Activated T-helper 1 cell treated with anti-CD3 and anti-CD28 coated beads, Interleukin-12 subunit alpha, Interleukin-12 subunit beta, Interleukin-2, Interleukin-4 antibody, amounts not matched to agents 30 ng/mL and 10 ng/mL and 1 ng/mL, durations not matched to agents 14 hours and 24 hours and 36 hours (primary cell): ENCODE measurements around the gene IL13. TPM values are rescaled to one million over a fixed set of nuclear protein-coding genes. Genes with fewer than 3 reads are reported as not detected.

Experiments
- DNase-seq: peaks from one replicate; pipeline ENCODE4 v3.0.0; 2021; ENCODE audit warnings: low spot score
- H3K27ac Mint-ChIP-seq: one replicate; pipeline ENCODE4 v1.8.0; 2021; ENCODE audit warnings: mild to moderate bottlenecking, mixed read lengths
- H3K27me3 Mint-ChIP-seq: one replicate; pipeline ENCODE4 v1.8.0; 2022; ENCODE audit warnings: mild to moderate bottlenecking, moderate library complexity, mixed read lengths; ENCODE audit not compliant: insufficient read depth
- H3K36me3 Mint-ChIP-seq: one replicate; pipeline ENCODE4 v1.8.0; 2021; ENCODE audit warnings: low read depth, mixed read lengths
- H3K4me1 Mint-ChIP-seq: one replicate; pipeline ENCODE4 v1.8.0; 2021; ENCODE audit warnings: low read depth, mixed read lengths
- H3K4me3 Mint-ChIP-seq: one replicate; pipeline ENCODE4 v1.8.0; 2021; ENCODE audit warnings: mild to moderate bottlenecking, moderate library complexity, mixed read lengths
- H3K9me3 Mint-ChIP-seq: one replicate; pipeline ENCODE4 v1.8.0; 2021; ENCODE audit warnings: mixed read lengths
- intact Hi-C: fragments of 100-400 bp; cut with micrococcal nuclease; formaldehyde crosslinking; loops from one replicate; pipeline ENCODE4 v1.15.1; 2024
- total RNA-seq: library from RNA; stranded (reverse); gene quantifications from 2 replicates; pipeline ENCODE4 v1.2.3, GENCODE V29; 2022

Gene IL13
- total RNA-seq, 1 donor from 2014 or later = 308 TPM

DNA sequence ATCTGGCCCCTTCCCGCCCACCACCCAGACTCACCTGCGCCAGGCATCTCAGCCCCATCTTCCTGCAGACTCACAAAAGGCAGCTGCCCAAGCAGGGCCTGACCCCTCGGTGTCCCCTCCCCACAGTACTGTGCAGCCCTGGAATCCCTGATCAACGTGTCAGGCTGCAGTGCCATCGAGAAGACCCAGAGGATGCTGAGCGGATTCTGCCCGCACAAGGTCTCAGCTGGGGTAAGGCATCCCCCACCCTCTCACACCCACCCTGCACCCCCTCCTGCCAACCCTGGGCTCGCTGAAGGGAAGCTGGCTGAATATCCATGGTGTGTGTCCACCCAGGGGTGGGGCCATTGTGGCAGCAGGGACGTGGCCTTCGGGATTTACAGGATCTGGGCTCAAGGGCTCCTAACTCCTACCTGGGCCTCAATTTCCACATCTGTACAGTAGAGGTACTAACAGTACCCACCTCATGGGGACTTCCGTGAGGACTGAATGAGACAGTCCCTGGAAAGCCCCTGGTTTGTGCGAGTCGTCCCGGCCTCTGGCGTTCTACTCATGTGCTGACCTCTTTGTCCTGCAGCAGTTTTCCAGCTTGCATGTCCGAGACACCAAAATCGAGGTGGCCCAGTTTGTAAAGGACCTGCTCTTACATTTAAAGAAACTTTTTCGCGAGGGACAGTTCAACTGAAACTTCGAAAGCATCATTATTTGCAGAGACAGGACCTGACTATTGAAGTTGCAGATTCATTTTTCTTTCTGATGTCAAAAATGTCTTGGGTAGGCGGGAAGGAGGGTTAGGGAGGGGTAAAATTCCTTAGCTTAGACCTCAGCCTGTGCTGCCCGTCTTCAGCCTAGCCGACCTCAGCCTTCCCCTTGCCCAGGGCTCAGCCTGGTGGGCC is 1.9 kb downstream of the IL13 start:
- intact Hi-C loops = loop anchor here (5.0 kb wide), 2 partner anchors 133 to 558 kb away; no protein-coding TSS in a partner anchor
- Mint-ChIP-seq H3K9me3 (no peaks in the 10 kb centered on the region), H3K27ac (peak overlapping the region; percentile 48), H3K27me3 (peaks cover 6% of the 10 kb centered on the region), H3K36me3 (no peaks in the 10 kb centered on the region), H3K4me3 (peak overlapping the region; percentile 76), H3K4me1 (peaks cover 86% of the 10 kb centered on the region)
- DNase-seq = no peak

DNA sequence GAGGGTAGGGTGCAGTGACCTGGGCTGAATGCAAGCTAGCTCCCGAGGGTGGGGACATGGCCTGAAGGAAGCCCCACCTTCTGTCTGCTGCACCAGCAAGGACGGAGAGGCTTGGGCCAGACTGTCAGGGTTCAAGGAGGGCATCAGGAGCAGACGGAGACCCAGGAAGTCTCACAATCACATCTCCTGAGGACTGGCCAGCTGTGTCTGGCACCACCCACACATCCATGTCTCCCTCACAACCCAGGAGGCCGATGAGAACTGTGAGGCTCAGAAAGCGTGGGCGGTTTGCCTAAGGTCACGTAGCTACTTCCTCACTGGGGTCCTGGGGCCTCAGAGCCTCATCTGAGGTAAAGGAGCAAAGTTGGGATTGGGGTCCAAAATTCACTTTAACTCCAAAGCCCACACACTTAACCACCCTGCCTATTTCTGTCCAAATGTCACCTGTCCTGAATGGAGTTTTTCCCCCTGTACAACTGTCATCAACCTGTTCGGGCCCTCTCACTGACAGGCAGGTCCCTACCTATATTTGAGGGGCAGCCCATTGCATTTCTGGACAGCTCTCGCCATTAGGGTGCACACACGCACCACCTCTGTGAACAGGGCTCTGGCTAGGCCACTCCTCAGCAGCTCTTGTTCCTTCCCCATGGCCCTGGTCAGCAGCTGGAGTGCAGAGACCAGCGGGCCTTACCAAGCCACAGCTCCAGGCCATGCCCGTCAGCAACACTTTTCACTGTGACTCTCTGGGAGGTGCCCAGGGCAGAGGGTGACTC is 3.4 kb downstream of the IL13 start:
- Mint-ChIP-seq H3K27ac (peak overlapping the region; percentile 80), H3K27me3 (peaks cover 5% of the 10 kb centered on the region), H3K4me1 (peaks cover 89% of the 10 kb centered on the region), H3K4me3 (peak overlapping the region; percentile 63), H3K36me3 (peaks cover 3% of the 10 kb centered on the region), H3K9me3 (no peaks in the 10 kb centered on the region)
- intact Hi-C loops = loop anchor here (2.0 to 5.0 kb wide), 3 partner anchors 53 to 559 kb away; no protein-coding TSS in a partner anchor
- no peak for DNase-seq

DNA sequence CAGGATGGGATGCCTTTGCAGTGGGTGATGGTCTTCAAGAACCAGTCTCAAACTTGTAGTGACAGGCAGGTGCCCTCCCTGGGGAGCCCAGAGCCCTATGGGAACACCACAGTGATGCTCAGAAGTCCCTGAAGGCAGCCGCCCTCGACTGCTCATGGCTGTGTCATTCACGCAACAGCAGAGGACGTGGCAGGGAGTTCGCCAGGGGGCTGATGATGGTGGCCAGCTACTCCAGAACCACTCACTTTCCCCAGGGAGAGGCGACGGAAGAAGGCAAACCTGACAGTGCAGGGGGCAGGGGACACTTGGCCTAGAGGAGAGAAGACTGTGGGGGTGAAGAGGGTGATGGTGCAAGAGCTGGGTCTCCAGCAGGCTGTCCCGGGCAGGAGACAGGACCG is 4.0 kb downstream of the IL13 start:
- Mint-ChIP-seq H3K27me3 (peaks cover 2% of the 10 kb centered on the region), H3K36me3 (peaks cover 3% of the 10 kb centered on the region), H3K9me3 (no peaks in the 10 kb centered on the region), H3K4me1 (peaks cover 89% of the 10 kb centered on the region), H3K4me3 (no peak overlapping the region), H3K27ac (peak overlapping the region; percentile 80)
- DNase-seq = no peak
- intact Hi-C loops = loop anchor here (2.0 to 5.0 kb wide), 3 partner anchors 53 to 560 kb away; no protein-coding TSS in a partner anchor

DNA sequence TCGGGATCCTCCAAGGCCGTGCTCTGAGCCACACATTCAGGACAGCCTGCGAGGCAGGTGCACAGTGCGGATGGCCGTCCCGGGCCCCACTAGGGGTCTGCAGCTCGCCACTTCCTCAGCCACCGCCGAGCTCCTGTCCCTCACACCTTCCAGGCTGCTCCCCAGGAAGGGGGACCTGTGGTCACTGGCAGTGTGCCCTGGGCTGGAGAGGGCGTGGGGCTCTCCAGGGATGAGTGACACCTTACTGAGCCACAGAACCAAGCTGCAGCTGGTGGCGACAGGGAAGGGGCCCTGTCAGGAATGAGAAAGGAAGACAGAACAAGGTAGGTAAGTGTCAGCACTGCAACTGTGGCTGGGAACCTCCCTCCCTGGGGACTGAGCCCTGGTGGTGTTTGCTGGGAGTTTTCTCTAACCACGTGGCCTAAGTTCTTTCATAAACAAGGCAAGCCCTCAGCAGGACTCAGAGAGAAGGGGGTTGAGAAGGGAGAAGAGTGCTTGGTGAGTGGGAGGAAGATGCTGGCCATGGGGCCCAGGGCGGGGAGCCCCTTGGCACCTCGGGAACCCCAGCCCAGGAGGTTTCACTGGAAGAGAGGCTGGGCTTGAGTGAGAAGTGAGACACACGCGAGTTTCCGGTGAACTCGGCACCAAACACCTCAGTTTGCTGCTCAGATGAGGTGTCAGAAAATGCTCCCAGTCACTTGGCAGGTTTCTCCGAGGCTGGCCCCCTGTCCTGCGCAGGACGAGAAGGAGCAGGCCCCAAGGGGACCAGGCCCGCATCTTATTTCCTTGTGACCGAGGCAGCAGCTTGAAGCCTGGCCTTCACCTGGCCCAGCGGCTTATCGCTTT is 5.2 kb downstream of the IL13 start:
- Mint-ChIP-seq H3K36me3 (peaks cover 3% of the 10 kb centered on the region), H3K27ac (peak overlapping the region; percentile 94), H3K9me3 (no peaks in the 10 kb centered on the region), H3K4me3 (peak overlapping the region; percentile 60), H3K4me1 (peaks cover 84% of the 10 kb centered on the region), H3K27me3 (no peaks in the 10 kb centered on the region)
- intact Hi-C loops = loop anchor here (1.0 to 5.0 kb wide), 7 partner anchors 11 to 561 kb away; no protein-coding TSS in a partner anchor
- peak; percentile 43 for DNase-seq

DNA sequence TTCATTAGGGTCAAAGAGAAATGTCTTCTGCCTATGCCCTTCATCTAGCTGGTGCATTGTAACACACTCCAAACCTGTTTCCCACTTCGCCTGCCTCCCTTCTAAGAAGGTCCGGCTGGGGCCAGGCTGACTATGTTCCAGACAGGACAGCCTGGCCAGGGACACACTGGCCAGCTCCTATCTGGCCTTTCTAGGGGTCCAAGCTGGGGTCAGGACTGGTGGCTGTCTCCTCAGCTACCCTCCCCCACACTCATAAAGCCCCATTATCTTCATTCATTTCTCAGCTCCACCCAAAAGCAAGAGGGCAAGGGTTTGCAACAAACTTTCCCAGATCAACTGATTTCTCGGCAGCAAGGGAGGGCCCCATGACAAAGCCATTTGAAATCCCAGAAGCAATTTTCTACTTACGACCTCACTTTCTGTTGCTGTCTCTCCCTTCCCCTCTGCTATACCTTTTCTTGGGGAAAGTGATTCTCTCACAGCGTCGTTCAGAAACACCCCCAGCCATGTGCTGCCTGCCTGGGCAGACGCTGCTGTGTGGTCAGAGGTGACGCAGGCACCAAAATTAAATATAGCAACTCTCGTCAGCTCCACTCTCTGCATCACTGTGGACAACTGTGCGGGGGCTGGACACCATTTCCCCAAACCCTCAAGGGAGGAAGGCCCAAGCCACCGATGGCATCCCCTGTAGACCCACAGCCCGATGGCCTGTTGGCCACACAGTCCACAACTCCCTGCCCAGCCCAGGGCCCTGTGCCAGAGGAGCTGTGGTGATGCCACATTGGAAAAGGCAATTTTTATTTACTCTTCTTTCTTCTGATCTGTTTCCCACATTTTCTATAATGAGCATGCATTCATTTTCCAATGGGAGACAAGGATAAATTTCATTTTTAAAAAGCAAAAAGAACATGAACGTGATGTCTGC is 6.1 kb downstream of the IL13 start:
- Mint-ChIP-seq H3K4me1 (peaks cover 75% of the 10 kb centered on the region), H3K4me3 (peak overlapping the region; percentile 60), H3K36me3 (peaks cover 3% of the 10 kb centered on the region), H3K9me3 (no peaks in the 10 kb centered on the region), H3K27ac (peak overlapping the region; percentile 94), H3K27me3 (no peaks in the 10 kb centered on the region)
- no peak for DNase-seq
- intact Hi-C loops = loop anchor here (1.0 to 5.0 kb wide), 8 partner anchors 10 to 562 kb away; no protein-coding TSS in a partner anchor

DNA sequence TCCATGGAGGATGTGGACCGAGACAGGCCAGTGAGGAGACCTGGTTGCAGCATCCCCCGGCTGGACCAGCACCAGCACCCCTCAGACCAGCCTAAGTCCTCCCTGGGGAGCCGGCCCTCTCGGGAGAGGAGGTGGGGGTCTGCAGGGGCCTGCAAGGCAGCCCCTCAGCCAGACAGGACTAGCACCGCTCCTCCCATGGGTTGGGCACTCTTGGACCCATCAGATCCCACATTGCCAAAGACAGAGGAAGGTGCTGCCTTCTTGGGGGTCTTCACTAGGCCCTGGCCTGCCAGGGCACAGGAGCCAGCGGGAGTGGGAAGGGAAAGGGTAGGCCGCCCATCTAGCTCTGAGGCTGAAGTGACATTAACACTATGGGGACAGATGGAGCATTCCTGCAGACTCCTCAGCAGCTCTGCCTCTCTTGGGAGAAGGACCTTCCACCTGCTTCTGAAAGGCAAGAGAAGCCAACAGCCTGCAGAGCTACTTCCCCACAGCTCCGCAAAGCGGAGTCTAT is 6.8 kb downstream of the IL13 start:
- Mint-ChIP-seq H3K4me3 (no peak overlapping the region), H3K27ac (peak overlapping the region; percentile 94), H3K4me1 (peaks cover 68% of the 10 kb centered on the region), H3K36me3 (peaks cover 3% of the 10 kb centered on the region), H3K9me3 (no peaks in the 10 kb centered on the region), H3K27me3 (no peaks in the 10 kb centered on the region)
- intact Hi-C loops = loop anchor here (1.0 to 5.0 kb wide), 2 partner anchors 72 to 562 kb away; no protein-coding TSS in a partner anchor
- DNase-seq = no peak

DNA sequence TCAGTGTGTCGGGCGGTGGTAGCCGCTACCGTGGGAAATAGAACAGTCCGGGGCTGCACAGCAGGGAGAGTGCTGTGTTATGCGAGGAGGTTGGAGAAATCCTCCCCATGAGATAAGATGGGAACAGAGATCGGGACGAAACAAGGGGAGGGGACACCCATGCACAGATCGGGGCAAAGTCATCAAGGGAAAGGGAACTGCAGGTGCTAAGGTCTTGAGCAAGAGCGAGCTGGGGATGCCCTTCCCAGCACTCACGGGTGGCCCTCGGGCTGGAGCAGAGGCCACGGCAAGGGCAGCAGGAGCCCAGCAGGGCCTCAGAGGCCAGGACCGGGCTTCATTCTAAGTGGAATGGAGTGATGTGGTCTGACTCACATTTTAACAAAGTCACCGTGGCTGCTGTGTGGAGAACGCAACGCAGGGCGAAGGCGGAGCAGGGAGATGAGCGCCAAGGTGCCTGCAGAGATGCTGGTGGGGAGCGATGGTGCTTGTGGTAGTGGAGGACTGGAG is 7.7 kb downstream of the IL13 start:
- Mint-ChIP-seq H3K27ac (peak overlapping the region; percentile 22), H3K36me3 (peaks cover 3% of the 10 kb centered on the region), H3K4me3 (no peak overlapping the region), H3K4me1 (peaks cover 59% of the 10 kb centered on the region), H3K27me3 (no peaks in the 10 kb centered on the region), H3K9me3 (no peaks in the 10 kb centered on the region)
- DNase-seq = no peak
- intact Hi-C loops = no loop called here

DNA sequence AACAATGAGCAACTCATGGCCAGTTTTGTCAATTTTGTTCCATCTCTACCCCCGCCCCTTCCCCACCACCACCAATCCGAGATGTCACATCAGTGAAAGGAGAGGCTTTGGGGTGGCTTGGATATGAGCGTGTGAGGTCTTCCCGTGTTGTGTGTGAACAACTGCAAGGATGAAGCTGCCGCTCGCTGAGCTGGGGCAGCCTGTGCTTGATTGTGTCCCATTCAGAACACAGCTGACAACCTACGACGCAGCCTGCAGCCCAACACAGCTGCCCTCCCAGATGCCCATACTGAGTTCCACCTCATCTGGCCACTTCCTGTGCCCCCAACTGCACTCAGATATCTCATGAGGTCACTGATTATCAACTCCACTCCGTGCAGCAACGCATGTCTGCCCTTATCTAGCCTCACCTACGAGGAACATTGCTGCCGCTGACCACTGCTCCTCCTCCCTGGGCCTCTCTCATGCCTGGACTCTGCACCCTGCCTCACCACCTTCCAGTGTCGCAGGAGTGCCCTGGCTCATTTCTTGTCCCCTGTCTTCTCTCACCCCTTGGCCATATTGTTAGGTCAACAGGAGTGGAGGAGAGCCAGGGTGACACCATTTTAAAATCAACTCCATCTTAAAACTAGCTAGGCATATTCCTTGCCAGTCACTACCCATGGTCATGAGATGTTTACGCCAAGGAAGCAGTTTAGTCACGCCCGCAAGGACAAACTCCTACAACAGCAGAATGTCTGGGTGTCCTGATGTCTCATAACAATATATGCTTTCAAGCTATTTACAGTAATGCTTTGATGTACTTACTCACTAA is 8.5 kb downstream of the IL13 start:
- H3K27me3 Mint-ChIP-seq = no peaks in the 10 kb centered on the region
- peaks cover 51% of the 10 kb centered on the region for H3K4me1 Mint-ChIP-seq
- H3K4me3 Mint-ChIP-seq = no peak overlapping the region
- DNase-seq = no peak
- peak overlapping the region; percentile 46 for H3K27ac Mint-ChIP-seq
- H3K36me3 Mint-ChIP-seq = peaks cover 6% of the 10 kb centered on the region
- peaks cover 5% of the 10 kb centered on the region for H3K9me3 Mint-ChIP-seq
- intact Hi-C loops = no loop called here

DNA sequence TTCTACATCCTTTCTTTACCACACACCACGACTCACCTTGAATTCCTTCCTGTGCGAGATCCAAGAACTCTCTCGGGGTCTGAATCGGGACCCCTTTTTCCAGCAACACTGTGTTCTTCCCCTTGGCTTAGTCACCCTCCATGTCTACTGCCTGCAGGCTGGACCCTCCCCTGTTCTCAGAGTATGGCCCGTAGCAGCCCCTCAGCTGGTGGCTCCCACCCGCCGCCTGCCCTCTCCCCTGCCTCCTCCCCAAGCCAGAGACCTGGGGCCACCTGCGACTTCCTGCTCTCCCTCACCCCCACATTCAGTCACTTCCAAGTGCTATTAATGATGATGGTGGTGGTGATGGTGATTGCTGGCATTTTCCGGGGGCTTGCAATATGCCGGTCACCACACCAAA is 9.3 kb downstream of the IL13 start:
- Mint-ChIP-seq H3K27ac (no peak overlapping the region), H3K4me1 (peaks cover 43% of the 10 kb centered on the region), H3K9me3 (peaks cover 5% of the 10 kb centered on the region), H3K36me3 (peaks cover 6% of the 10 kb centered on the region), H3K4me3 (no peak overlapping the region), H3K27me3 (no peaks in the 10 kb centered on the region)
- intact Hi-C loops = no loop called here
- no peak for DNase-seq

DNA sequence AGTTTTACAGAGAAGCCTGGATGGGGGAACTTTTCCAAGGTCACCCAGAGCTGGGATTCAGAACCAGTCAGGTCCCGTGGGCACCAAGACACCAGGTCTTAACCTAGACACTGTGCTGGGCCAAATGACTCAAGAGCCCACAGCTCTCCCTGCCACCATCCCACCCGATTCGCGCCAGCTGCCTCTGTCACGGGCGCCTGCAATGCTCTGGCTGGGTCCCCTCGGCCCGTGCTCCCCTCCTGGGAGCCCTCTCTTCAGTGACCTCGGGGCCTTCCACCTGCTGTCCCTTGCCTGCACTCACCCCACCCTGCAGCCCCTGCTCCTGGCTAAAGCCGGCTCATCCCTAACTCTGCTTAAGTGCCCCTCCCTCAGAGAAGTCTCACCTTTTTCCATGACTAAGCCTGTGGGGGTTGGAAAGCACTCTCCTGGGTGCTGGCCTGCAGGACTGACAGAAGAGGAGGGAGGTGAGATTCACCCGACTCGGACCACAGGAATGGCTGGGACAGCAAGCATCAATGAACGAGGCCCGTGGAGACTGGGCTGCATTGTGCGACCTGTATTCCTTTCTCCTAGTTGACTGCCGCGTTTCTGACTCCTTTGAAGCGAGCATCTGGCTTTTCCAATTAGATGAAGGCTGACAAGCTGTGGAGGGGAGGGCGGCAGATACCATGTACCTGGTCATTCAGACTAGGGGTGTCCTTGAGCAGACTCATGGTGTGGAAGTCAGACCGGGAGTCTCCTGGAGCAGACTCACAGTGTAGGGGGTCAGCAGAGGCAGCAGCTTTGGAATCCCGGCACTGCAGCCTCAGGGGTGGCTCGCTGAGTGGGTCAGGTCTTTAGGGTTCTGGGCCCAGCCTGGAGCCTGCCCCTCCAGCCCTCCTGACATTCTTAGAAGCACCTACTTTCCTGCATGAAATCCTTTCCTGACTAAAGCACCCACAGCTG is 10.1 kb downstream of the IL13 start:
- H3K4me3 Mint-ChIP-seq = no peak overlapping the region
- DNase-seq = no peak
- intact Hi-C loops = no loop called here
- peaks cover 35% of the 10 kb centered on the region for H3K4me1 Mint-ChIP-seq
- H3K27ac Mint-ChIP-seq = no peak overlapping the region
- no peaks in the 10 kb centered on the region for H3K27me3 Mint-ChIP-seq
- peaks cover 6% of the 10 kb centered on the region for H3K36me3 Mint-ChIP-seq
- peaks cover 5% of the 10 kb centered on the region for H3K9me3 Mint-ChIP-seq
